GM19099 (cell line): Measurements from ENCODE around the gene ADARB1.

Experiments
- POLR2A ChIP-seq: IDR thresholded peaks from 3 replicates; pipeline ENCODE4 v1.6.1; 2011; ENCODE audit warnings: low read depth; ENCODE audit not compliant: insufficient read length; ENCODE audit errors: extremely low read depth

The ADARB1 gene

GRCh38 chr21:45162115-45162514, 87.7 kb downstream of the ADARB1 start:
- TF ChIP-seq POLR2A = no peak

GRCh38 chr21:45162809-45163208, 88.4 kb downstream of the ADARB1 start:
- no peak for TF ChIP-seq POLR2A

GRCh38 chr21:45163413-45164123, 89.2 kb downstream of the ADARB1 start:
- no peak for TF ChIP-seq POLR2A

GRCh38 chr21:45164124-45164511, 89.7 kb downstream of the ADARB1 start:
- TF ChIP-seq POLR2A = no peak

GRCh38 chr21:45164838-45165237, 90.5 kb downstream of the ADARB1 start:
- no peak for TF ChIP-seq POLR2A

- TF ChIP-seq POLR2A = no peak
These were observed 92.6 kb downstream of the ADARB1 start for GRCh38 chr21:45166931-45167330.

- TF ChIP-seq POLR2A = no peak
These were observed 93.4 kb downstream of the ADARB1 start for GRCh38 chr21:45167796-45168222.

- no peak for TF ChIP-seq POLR2A
These were observed 94.1 kb downstream of the ADARB1 start for GRCh38 chr21:45168522-45168921.

- TF ChIP-seq POLR2A = no peak
These were observed 94.6 kb downstream of the ADARB1 start for GRCh38 chr21:45169001-45169400.

GRCh38 chr21:45169682-45170081, 95.3 kb downstream of the ADARB1 start:
- no peak for TF ChIP-seq POLR2A

GRCh38 chr21:45170987-45171386, 96.6 kb downstream of the ADARB1 start:
- TF ChIP-seq POLR2A = no peak

- TF ChIP-seq POLR2A = no peak
These were observed 98.0 kb downstream of the ADARB1 start for GRCh38 chr21:45172420-45172819.

- no peak for TF ChIP-seq POLR2A
These were observed 101.1 kb downstream of the ADARB1 start for GRCh38 chr21:45175326-45176095.

- no peak for TF ChIP-seq POLR2A
These were observed 101.8 kb downstream of the ADARB1 start for GRCh38 chr21:45176141-45176540.

- TF ChIP-seq POLR2A = no peak
These were observed 102.7 kb downstream of the ADARB1 start for GRCh38 chr21:45177039-45177438.

- no peak for TF ChIP-seq POLR2A
These were observed 103.8 kb downstream of the ADARB1 start for GRCh38 chr21:45178070-45178608.
